Keratinocyte (primary cell): ENCODE measurements around the gene NHLH1. TPM values are rescaled to one million over a fixed set of nuclear protein-coding genes. Genes with fewer than 3 reads are reported as not detected.

ENCODE experiments used
- DNase-seq: peaks from one replicate; pipeline ENCODE4 v3.0.0-alpha.2; 2011; ENCODE audit warnings: low read depth, missing footprints, low spot score
- FAIRE-seq: peaks from 2 replicates; lab custom pipeline; 2011; peaks lifted over from hg19 to GRCh38; lab: Jason Lieb, UNC
- H2AFZ ChIP-seq: 2 replicates; pipeline ENCODE4 v1.6.0; 2012; ENCODE audit warnings: low read length, control low read depth, inconsistent platforms; ENCODE audit not compliant: control insufficient read depth
- H3K27ac ChIP-seq: 2 replicates; pipeline ENCODE4 v1.5.1; 2011; ENCODE audit warnings: low read length; ENCODE audit not compliant: control insufficient read depth, insufficient read depth
- H3K27me3 ChIP-seq: 3 replicates; pipeline ENCODE4 v1.6.0; 2011; ENCODE audit warnings: low read length; ENCODE audit not compliant: control insufficient read depth, insufficient read depth; ENCODE audit errors: extremely low read depth
- H3K36me3 ChIP-seq, 2 experiments: 2 replicates in 1 of 2; 3 replicates in 1 of 2; pipeline ENCODE4 v1.5.1; 2011; ENCODE audit warnings: low read length in 2 of 2, mild to moderate bottlenecking in 1 of 2; ENCODE audit not compliant: control insufficient read depth in 2 of 2, insufficient read depth in 2 of 2; ENCODE audit errors: extremely low read depth in 1 of 2
- H3K4me1 ChIP-seq: 3 replicates; pipeline ENCODE4 v1.5.1; 2011; ENCODE audit warnings: low read length; ENCODE audit not compliant: control insufficient read depth, insufficient read depth; ENCODE audit errors: extremely low read depth
- H3K4me2 ChIP-seq: 3 replicates; pipeline ENCODE4 v1.6.0; 2011; ENCODE audit warnings: low read depth, low read length; ENCODE audit not compliant: control insufficient read depth, insufficient read depth; ENCODE audit errors: extremely low read depth
- H3K4me3 ChIP-seq, 3 experiments: fragments of 200-600 bp in 1 of 3; sonication (generic) in 1 of 3; 2 replicates in 2 of 3; 3 replicates in 1 of 3; pipeline ENCODE4 v1.5.1; 2011 to 2016; ENCODE audit warnings: low read length in 3 of 3, mild to moderate bottlenecking in 3 of 3, control low read depth in 2 of 3, inconsistent platforms in 1 of 3, low read depth in 1 of 3, mixed read lengths in 1 of 3, mixed run types in 1 of 3, moderate library complexity in 1 of 3; ENCODE audit not compliant: control insufficient read depth in 2 of 3, insufficient read depth in 2 of 3; ENCODE audit errors: extremely low read depth in 1 of 3
- H3K79me2 ChIP-seq: 2 replicates; pipeline ENCODE4 v1.6.0; 2012; ENCODE audit warnings: low read length; ENCODE audit not compliant: control insufficient read depth, insufficient read depth
- H3K9ac ChIP-seq: 3 replicates; pipeline ENCODE4 v1.6.0; 2011; ENCODE audit warnings: low read length; ENCODE audit not compliant: control insufficient read depth, insufficient read depth; ENCODE audit errors: extremely low read depth
- H3K9me1 ChIP-seq: 3 replicates; pipeline ENCODE4 v1.6.0; 2011; ENCODE audit warnings: low read length; ENCODE audit not compliant: control insufficient read depth, insufficient read depth; ENCODE audit errors: extremely low read depth
- H3K9me3 ChIP-seq: 2 replicates; pipeline ENCODE4 v1.5.1; 2012; ENCODE audit warnings: low read depth, low read length; ENCODE audit not compliant: control insufficient read depth
- H4K20me1 ChIP-seq: 3 replicates; pipeline ENCODE4 v1.6.0; 2011; ENCODE audit warnings: low read length; ENCODE audit not compliant: control insufficient read depth, insufficient read depth; ENCODE audit errors: extremely low read depth
- CTCF ChIP-seq, 3 experiments: IDR thresholded peaks in 1 of 3; conservative IDR thresholded peaks in 1 of 3; optimal IDR thresholded peaks in 1 of 3; 2 replicates in 2 of 3; 3 replicates in 1 of 3; pipeline versions ENCODE3 to v1.5.1; 2011; ENCODE audit warnings: low read length in 3 of 3, mild to moderate bottlenecking in 3 of 3, moderate library complexity in 2 of 3, control low read depth in 1 of 3, inconsistent platforms in 1 of 3; ENCODE audit not compliant: insufficient read depth in 2 of 3; ENCODE audit errors: extremely low read depth in 1 of 3
- EZH2 ChIP-seq: IDR thresholded peaks from one replicate; pipeline ENCODE4 v1.6.1; 2012; ENCODE audit warnings: inconsistent platforms, mild to moderate bottlenecking, low read length, moderate library complexity
- dilution Hi-C: fragments of 300-500 bp; cut with MboI; formaldehyde crosslinking; loops from one replicate; pipeline ENCODE4 v1.7.0; 2020; ENCODE audit warnings: low sequenced_read_pairs; ENCODE audit not compliant: extremely low pct_ligation_motif_present
- polyA plus RNA-seq, 5 experiments: library from polyadenylated mRNA; depleted of rRNA in 3 of 5; stranded (reverse) in 3 of 5; stranded (forward) in 1 of 5; unstranded in 1 of 5; fragments of >200 nt; gene quantifications; 1 replicate in 1 of 5; 2 replicates in 3 of 5; 3 replicates in 1 of 5; pipeline versions ENCODE4 v1.2.1 to v1.2.3, GENCODE V29; 2011 to 2012; ENCODE audit warnings: missing spikeins in 2 of 5, low read depth in 1 of 5, low replicate concordance in 1 of 5

Gene NHLH1
- polyA plus RNA-seq, 1 donor (not counting 4 experiments of a cell fraction or from before 2014, with no cell fraction given) = 0.13 TPM

- peaks cover 3% of the 10 kb centered on the region for H3K79me2 ChIP-seq
- no peak for DNase-seq
- dilution Hi-C loops = no loop called here
- H3K36me3 ChIP-seq = no peaks in the 10 kb centered on the region
- H3K9me3 ChIP-seq = no peaks in the 10 kb centered on the region
- H3K4me2 ChIP-seq = peak overlapping the region; percentile 14
- FAIRE-seq = peak; percentile 90
- H3K9ac ChIP-seq = no peak overlapping the region
- no peaks in the 10 kb centered on the region for H3K27me3 ChIP-seq
- H3K4me1 ChIP-seq = peaks cover 32% of the 10 kb centered on the region
- H3K9me1 ChIP-seq = peaks cover 2% of the 10 kb centered on the region
- TF ChIP-seq EZH2 (no peak), CTCF (optimal IDR thresholded peaks at IDR 0.05 in 1 of 3, IDR thresholded peaks at IDR 0.05 in 1 of 3, conservative IDR thresholded peaks at IDR 0.05 in 1 of 3; ENCODE audit: extremely low read depth in 1 of 3, insufficient read depth in 2 of 3, low read length in 3 of 3) (no peak)
- no peaks in the 10 kb centered on the region for H4K20me1 ChIP-seq
- no peak overlapping the region for H3K4me3 ChIP-seq
- H3K27ac ChIP-seq = peak overlapping the region; percentile 7
- peak overlapping the region; percentile 60 for H2AFZ ChIP-seq
These were observed 32.0 kb downstream of the NHLH1 start for GRCh38 chr1:160398823-160399222.

- Histone ChIP-seq H3K27ac (peak overlapping the region; percentile 70), H3K4me3 (peak overlapping the region; percentile 57 to 67 (median 66))
These were observed 32.8 kb downstream of the NHLH1 start for GRCh38 chr1:160399544-160400222.

More at GRCh38 chr1:160399544-160400222, 32.8 kb downstream of the NHLH1 start:
- H3K9me3 ChIP-seq = no peaks in the 10 kb centered on the region
- peaks cover 3% of the 10 kb centered on the region for H3K79me2 ChIP-seq
- H3K4me2 ChIP-seq = peak overlapping the region; percentile 89
- no peaks in the 10 kb centered on the region for H3K27me3 ChIP-seq
- peak overlapping the region; percentile 76 for H3K9ac ChIP-seq
- FAIRE-seq (no peak), DNase-seq (no peak)
- dilution Hi-C loops = no loop called here
- H3K9me1 ChIP-seq = peaks cover 2% of the 10 kb centered on the region
- no peaks in the 10 kb centered on the region for H4K20me1 ChIP-seq
- peaks cover 41% of the 10 kb centered on the region for H3K4me1 ChIP-seq
- H2AFZ ChIP-seq = peak overlapping the region; percentile 92
- TF ChIP-seq EZH2 (no peak), CTCF (optimal IDR thresholded peaks at IDR 0.05 in 1 of 3, IDR thresholded peaks at IDR 0.05 in 1 of 3, conservative IDR thresholded peaks at IDR 0.05 in 1 of 3; ENCODE audit: extremely low read depth in 1 of 3, insufficient read depth in 2 of 3, low read length in 3 of 3) (no peak)
- H3K36me3 ChIP-seq = no peaks in the 10 kb centered on the region
